ENCODE results near the gene SLC5A2.
"Not testable (repeated sequence)": the region's sequence is repeated elsewhere in the genome, so short reads cannot be mapped to it uniquely, and the experiment has no call there.

Gene SLC5A2

GRCh38 chr16:31528523-31529107, 45.7 kb downstream of the SLC5A2 start:
- DNase-seq (ENCODE audit: low read depth in 2 of 2): no peak

- no peak for DNase-seq (ENCODE audit: low read depth in 2 of 2)
These were observed 46.4 kb downstream of the SLC5A2 start for GRCh38 chr16:31529108-31529936.

GRCh38 chr16:31529937-31530312, 47.0 kb downstream of the SLC5A2 start:
- no peak for DNase-seq (ENCODE audit: low read depth in 2 of 2)

GRCh38 chr16:31530405-31530804, 47.5 kb downstream of the SLC5A2 start:
- DNase-seq (ENCODE audit: low read depth in 2 of 2): no peak

GRCh38 chr16:31531096-31531495, 48.2 kb downstream of the SLC5A2 start:
- no peak for DNase-seq (ENCODE audit: low read depth in 2 of 2)

GRCh38 chr16:31532120-31532519, 49.2 kb downstream of the SLC5A2 start:
- no peak for DNase-seq (ENCODE audit: low read depth in 2 of 2)

- no peak for DNase-seq (ENCODE audit: low read depth in 2 of 2)
These were observed 50.0 kb downstream of the SLC5A2 start for GRCh38 chr16:31532896-31533295.

- no peak for DNase-seq (ENCODE audit: low read depth in 2 of 2)
These were observed 52.8 kb downstream of the SLC5A2 start for GRCh38 chr16:31535737-31536136.

GRCh38 chr16:31536804-31537361, 54.0 kb downstream of the SLC5A2 start:
- no peak for DNase-seq (ENCODE audit: low read depth in 2 of 2)

- DNase-seq (ENCODE audit: low read depth in 2 of 2): no peak
These were observed 54.7 kb downstream of the SLC5A2 start for GRCh38 chr16:31537362-31538242.

- not testable (repeated sequence) for DNase-seq (ENCODE audit: low read depth in 2 of 2)
These were observed 55.3 kb downstream of the SLC5A2 start for GRCh38 chr16:31538243-31538598.

- DNase-seq (ENCODE audit: low read depth in 2 of 2): not testable (repeated sequence)
These were observed 56.8 kb downstream of the SLC5A2 start for GRCh38 chr16:31539762-31540161.

Data from stimulated activated CD8-positive, alpha-beta memory T cell treated with anti-CD3 and anti-CD28 coated beads, Interleukin-2, amount 100 ng/mL, for 1 hour (primary cell).